Right lobe of liver (tissue), 6 donors: Measurements from ENCODE around the gene DPY19L1. TPM values are rescaled to one million over a fixed set of nuclear protein-coding genes. Genes with fewer than 3 reads are reported as not detected.
"Not testable (repeated sequence)": the region's sequence is repeated elsewhere in the genome, so short reads cannot be mapped to it uniquely, and the experiment has no call there.

ENCODE experiments used
- ATAC-seq, 4 donors: fragments of 200-7000 bp; cut with Tn5 transposase; one replicate each; pipeline ENCODE4 v1.9.1; 2020; ENCODE audit warnings: mild to moderate bottlenecking in 4 of 4, moderate library complexity in 4 of 4
- DNase-seq, 3 donors: peaks; one replicate each; pipeline ENCODE4 v3.0.0-alpha.2; 2020
- H3K27ac ChIP-seq, 3 donors: fragments of 200-600 bp; one replicate each; pipeline ENCODE4 v1.8.0; 2022
- H3K27me3 ChIP-seq, 2 donors: fragments of 200-600 bp; one replicate each; pipeline ENCODE4 v1.8.0; 2022
- H3K36me3 ChIP-seq, 4 donors: fragments of 200-600 bp; sonication (generic) in 1 of 4; one replicate each; pipeline versions ENCODE4 v1.5.1 to v1.8.0; 2017 to 2022; ENCODE audit warnings: control low read depth in 1 of 4
- H3K4me1 ChIP-seq, 4 donors: fragments of 200-600 bp; sonication (generic) in 1 of 4; one replicate each; pipeline versions ENCODE4 v1.5.1 to v1.8.0; 2017 to 2022; ENCODE audit warnings: control low read depth in 1 of 4
- H3K4me3 ChIP-seq, 3 donors: fragments of 200-600 bp; one replicate each; pipeline ENCODE4 v1.8.0; 2022
- H3K9me3 ChIP-seq, 4 donors: fragments of 200-600 bp; sonication (generic) in 1 of 4; one replicate each; pipeline versions ENCODE4 v1.5.1 to v1.8.0; 2017 to 2022; ENCODE audit warnings: control low read depth in 1 of 4
- POLR2A ChIP-seq: fragments of 450-650 bp; IDR thresholded peaks from one replicate; pipeline ENCODE4 v1.6.1; 2017; ENCODE audit warnings: antibody characterized with exemption, mild to moderate bottlenecking
- WGBS: methylation state at CpG from one replicate; pipeline ENCODE4 v1.1.6; 2018; ENCODE audit warnings: low coverage, low lambda C conversion rate; ENCODE audit not compliant: insufficient coverage; ENCODE audit errors: missing lambda C conversion rate; 5-methylcytosine and 5-hydroxymethylcytosine counted together
- intact Hi-C, 2 donors: fragments of 100-400 bp; cut with DNase I; formaldehyde crosslinking; loops; one replicate each; pipeline versions ENCODE4 v1.11.2 to v1.14.1; 2022
- total RNA-seq, 6 experiments: library from RNA; depleted of rRNA in 2 of 6; stranded (reverse); fragments of >200 nt in 2 of 6; fragmentation: NEBNext Ultra II Directional in 3 of 6; extraction: Animal tissue kit (Norgen Biotek cat#: 25700) in 3 of 6; gene quantifications; one replicate each; pipeline versions ENCODE4 v1.1.0 to v1.2.4, GENCODE V29; 2016 to 2023
- TF ChIP-seq, protein P1 (sequence below), 4 donors: fragments of 200-600 bp in 3 of 4; fragments of 450-650 bp in 1 of 4; IDR thresholded peaks; one replicate each; pipeline versions ENCODE4 v1.5.1 to v1.8.0; 2016 to 2022; ENCODE audit warnings: antibody characterized with exemption in 4 of 4, mild to moderate bottlenecking in 2 of 4
- donor health status: DM: no; HTN: yes; CAD: no.
- donor health status: DM: no; HTN: no; CAD: no.
- donor health status: DM: no; HTN: no; CAD: no.
- donor health status: DM: no; HTN: yes; CAD: no.
- donor health status: DM: no; HTN: yes; CAD: no.

Gene DPY19L1
- total RNA-seq, 6 experiments from 2014 or later = 14.2 to 23.4 (median 17.3) TPM

DNA sequence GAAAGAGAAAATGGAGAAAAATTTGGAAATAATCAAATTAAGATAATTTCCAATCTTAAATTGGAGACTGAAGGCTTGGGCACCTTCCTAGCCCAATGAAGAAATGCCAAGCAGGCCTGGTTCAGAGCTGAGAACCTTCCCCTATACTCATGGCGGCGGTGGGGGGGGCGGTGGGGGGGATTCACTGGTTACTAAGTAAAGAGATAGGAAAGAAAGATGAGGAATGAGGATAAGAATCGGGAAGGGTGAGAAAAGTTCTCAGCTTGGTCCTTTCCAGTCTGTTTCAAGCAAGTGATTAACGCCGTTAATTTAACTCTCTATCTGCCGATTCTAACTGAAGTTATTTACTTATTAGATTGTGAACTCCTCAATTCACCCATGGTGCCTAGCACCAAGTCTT lies 41.5 kb downstream of the DPY19L1 start:
- H3K4me3 ChIP-seq = no peak overlapping the region
- intact Hi-C loops = no loop called here
- ATAC-seq (no peak), DNase-seq (no peak)
- no peak for TF ChIP-seq POLR2A
- TF ChIP-seq, protein P1, sequence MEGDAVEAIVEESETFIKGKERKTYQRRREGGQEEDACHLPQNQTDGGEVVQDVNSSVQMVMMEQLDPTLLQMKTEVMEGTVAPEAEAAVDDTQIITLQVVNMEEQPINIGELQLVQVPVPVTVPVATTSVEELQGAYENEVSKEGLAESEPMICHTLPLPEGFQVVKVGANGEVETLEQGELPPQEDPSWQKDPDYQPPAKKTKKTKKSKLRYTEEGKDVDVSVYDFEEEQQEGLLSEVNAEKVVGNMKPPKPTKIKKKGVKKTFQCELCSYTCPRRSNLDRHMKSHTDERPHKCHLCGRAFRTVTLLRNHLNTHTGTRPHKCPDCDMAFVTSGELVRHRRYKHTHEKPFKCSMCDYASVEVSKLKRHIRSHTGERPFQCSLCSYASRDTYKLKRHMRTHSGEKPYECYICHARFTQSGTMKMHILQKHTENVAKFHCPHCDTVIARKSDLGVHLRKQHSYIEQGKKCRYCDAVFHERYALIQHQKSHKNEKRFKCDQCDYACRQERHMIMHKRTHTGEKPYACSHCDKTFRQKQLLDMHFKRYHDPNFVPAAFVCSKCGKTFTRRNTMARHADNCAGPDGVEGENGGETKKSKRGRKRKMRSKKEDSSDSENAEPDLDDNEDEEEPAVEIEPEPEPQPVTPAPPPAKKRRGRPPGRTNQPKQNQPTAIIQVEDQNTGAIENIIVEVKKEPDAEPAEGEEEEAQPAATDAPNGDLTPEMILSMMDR (IDR thresholded peaks at IDR 0.05) = no peak
- H3K36me3 ChIP-seq = no peaks in the 10 kb centered on the region
- no peak overlapping the region for H3K27ac ChIP-seq
- H3K4me1 ChIP-seq = no peaks in the 10 kb centered on the region
- 90% methylated on average over 7 of the region's 7 CpGs for WGBS
- no peaks in the 10 kb centered on the region for H3K27me3 ChIP-seq
- no peaks in the 10 kb centered on the region for H3K9me3 ChIP-seq

DNA sequence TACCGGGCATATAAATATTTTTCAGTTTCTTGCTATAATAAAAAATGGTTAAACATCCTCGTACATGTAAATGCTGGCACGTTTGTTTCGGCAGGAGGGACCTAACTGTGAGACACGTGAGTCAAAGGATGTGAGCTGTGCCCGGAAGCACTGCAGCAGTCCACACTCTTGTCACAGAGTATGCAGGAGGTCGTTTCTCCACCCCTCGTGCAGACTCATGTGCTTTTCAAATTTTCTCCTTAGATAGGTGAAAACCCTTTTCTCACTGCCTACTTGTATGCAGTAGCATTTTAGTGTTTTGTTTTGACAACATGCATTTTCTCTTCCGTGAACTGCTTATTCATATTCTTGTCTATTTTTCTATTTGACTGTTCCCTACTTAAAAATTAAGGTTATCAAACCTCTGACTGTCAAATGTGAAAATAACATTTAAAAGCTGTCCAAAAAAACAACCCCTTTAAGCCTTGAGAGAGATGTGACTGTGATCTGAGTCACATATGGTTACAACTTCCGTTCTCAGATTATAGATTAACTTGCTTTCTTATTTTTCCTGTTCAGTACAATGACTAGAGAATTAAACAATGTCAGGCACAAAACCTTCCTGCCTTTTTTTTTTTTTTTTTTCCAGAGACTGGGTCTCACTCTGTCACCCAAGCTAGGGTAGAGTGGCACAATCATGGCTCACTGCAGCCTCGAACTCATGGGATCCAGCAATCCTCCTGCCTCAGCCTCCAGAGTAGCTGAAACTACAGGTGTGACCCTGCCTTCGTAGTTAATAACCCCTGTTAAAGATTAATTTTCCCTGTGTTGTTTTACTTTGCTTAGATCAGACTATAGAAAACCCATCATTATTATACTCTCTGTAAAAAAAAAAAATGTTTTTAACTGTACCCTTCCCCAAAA lies 45.1 kb downstream of the DPY19L1 start:
- peak; percentile 50 to 80 (median 66) for ATAC-seq
- Histone ChIP-seq H3K27me3 (no peaks in the 10 kb centered on the region), H3K9me3 (no peaks in the 10 kb centered on the region), H3K36me3 (no peaks in the 10 kb centered on the region), H3K4me1 (no peaks in the 10 kb centered on the region), H3K27ac (no peak overlapping the region), H3K4me3 (no peak overlapping the region)
- DNase-seq = no peak
- WGBS = 63% methylated on average over 12 of the region's 12 CpGs
- intact Hi-C loops = no loop called here
- TF ChIP-seq POLR2A = no peak
- TF ChIP-seq, protein P1 (IDR thresholded peaks at IDR 0.05) = no peak

DNA sequence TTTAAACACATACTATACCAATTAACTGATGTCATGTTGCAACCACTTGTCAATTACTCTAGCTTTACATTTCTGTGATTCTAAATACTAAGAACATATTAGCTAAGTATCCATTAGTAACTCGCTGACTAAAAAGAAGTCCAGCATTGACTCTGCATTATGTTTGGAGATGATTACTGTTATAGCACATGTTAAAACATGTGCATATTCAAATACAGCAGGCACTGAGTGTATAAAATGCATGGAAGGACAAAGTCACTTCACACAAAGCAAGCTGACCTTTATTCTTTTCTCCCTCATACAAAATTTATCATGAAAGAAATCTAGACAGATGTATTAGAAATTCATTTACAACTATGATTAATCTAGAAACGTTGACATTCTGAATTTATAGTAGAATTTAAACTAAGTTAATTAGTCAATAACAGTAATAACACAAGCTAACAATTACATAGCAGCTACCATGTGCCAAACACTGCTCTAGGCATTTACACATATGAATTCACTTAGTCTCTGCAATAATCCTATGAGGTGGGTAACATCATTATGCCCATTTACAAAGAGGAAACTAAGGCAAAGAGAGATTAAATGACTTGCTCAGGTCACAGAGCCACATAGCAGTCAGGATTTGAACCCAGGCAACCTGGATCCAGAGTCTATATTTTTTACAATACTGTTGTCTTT lies 48.7 kb downstream of the DPY19L1 start:
- ATAC-seq, H3K27me3 ChIP-seq, H3K27ac ChIP-seq, H3K36me3 ChIP-seq, intact Hi-C loops, H3K4me3 ChIP-seq, H3K9me3 ChIP-seq, DNase-seq: not testable (repeated sequence)
- WGBS = 76% methylated on average over 2 of the region's 2 CpGs
- peaks cover 0 to 10% (median 0%) of the 10 kb centered on the region in 4 donors for H3K4me1 ChIP-seq

DNA sequence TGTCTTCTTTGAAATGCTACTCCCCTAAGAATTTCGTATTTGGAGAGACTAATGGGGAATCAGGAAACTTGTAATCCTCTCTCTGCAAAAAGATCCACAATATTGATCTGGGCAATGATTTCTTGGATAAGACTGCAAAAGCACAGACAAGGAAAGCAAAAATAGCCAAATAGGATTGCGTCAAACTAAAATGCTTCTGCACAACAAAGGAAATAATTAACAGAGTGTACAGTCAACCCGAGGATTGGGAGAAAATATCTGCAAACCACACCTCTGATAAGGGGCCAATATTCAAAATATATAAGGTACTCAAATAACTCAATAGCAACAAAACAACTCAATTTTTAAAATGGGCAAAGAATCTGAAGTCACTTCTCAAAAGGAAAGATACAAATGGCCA lies 52.1 kb downstream of the DPY19L1 start:
- H3K36me3 ChIP-seq, H3K27ac ChIP-seq, H3K4me3 ChIP-seq, DNase-seq, H3K9me3 ChIP-seq, intact Hi-C loops, H3K27me3 ChIP-seq: not testable (repeated sequence)
- 26% methylated on average over 3 of the region's 3 CpGs for WGBS
- ATAC-seq = peak; percentile 34 to 84 (median 76)
- H3K4me1 ChIP-seq = peaks cover 0 to 10% (median 0%) of the 10 kb centered on the region in 4 donors

DNA sequence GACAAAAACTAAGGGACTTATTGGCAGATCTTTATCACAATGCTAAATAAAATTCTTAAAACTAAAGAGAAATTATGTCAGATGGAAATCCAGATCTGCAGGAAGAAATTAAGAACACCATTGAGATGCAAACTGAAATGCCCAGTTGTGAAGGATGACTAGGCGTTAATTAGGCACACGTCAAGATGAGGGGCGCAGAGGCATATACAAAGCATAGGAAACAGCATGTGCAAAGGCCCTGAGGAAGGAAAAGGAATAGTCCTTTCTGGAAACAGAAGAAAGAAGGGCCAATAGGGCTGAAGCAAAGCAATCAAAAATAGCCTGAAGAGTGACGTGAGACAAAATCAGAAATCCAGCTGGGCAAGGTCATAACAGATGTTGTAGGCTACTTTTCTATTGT lies 53.1 kb downstream of the DPY19L1 start:
- ATAC-seq, intact Hi-C loops, H3K9me3 ChIP-seq, H3K27me3 ChIP-seq, H3K36me3 ChIP-seq, DNase-seq, H3K27ac ChIP-seq, H3K4me3 ChIP-seq: not testable (repeated sequence)
- 100% methylated on average over 4 of the region's 4 CpGs for WGBS
- H3K4me1 ChIP-seq = peaks cover 0 to 10% (median 0%) of the 10 kb centered on the region in 4 donors
